Activated gamma-delta T cell treated with Interleukin-2 at 50 U/mL for 16 hours (primary cell): ENCODE data around the gene CCDC33.

Experiments used
- DNase-seq: peaks from one replicate; pipeline ENCODE4 v3.0.0-alpha.2; 2020

Gene CCDC33

DNA sequence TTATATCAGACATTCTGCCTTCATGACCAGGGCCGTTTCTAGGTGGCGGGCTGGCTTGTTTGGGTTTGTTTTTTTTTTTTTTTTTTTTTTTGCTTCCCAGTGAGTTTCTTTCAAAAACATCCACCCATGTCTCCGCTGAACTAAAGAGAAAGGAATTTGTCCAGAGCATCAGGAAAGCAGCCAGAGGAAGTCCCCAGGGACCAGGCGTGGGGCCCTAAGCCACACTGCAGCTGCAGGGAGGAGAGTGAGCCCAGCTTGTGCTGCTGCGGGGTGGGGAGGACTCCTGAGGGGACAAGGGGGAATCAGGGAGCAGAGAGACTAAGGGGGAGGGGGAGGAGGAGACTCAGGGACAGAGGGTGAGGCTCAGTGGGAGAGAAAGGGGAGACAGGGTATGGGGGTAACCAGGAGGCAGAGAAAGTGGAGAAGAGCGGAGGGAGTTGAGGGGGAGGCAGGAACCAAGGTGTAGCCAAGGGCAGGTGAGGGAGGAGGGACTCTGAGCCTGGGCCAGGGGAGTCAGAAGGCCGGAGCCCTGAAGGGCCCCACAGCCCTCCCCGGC, 81.8 kb downstream of the CCDC33 start:
- no peak for DNase-seq

DNA sequence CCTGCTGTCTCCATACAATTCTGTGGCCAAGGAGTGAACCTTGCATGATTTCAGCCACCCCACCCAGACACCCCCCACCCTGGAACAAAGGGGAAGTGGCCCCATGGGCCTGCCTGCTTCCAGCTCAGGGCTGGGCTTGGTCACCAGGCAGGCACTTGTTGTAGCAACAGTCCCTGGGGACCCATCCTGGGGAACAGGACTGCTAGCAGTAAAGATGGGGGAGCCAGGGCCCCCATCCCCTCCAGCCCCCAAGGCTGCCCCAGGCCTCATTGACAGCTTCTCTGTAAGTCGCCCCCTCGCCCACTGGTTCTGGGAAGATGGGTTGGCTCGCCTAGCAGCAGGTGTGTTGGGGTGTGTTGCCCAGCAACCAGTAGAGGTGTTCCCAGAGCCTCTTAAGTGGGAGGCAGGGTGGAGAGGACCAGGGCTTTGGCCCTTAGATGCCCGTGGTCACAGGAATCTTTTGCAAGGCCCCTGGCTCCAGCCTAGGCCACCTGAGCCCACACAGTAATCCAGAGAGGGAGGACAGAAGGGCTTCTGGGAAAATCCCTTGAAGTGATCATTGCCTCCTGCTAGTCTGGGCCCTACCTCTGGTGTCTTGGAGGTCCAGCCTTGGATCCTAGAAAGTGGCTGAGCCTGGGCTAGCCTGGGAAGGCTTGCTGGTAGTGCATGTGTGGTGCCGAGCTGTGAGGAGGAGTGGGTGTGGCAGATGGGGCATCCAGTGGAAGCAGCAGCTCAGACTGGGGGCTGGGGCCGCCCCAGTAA, 82.4 kb downstream of the CCDC33 start:
- DNase-seq: no peak

DNA sequence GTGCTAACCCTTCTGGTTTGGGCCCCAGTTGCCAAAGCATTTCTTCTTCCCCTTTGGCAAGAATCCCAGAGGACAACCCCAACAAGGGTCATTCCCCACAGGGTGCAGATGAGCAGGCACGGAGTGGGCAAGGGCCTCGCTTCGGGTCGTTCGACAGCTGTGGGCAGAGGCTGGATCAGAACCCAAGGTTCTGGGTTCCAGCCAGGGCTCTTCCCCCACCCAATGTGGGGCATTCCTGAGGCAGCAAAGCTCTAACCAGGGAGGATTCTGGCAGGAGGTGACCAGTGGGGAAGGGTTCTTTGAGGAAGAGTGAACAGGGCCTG, 83.0 kb downstream of the CCDC33 start:
- DNase-seq: no peak

DNA sequence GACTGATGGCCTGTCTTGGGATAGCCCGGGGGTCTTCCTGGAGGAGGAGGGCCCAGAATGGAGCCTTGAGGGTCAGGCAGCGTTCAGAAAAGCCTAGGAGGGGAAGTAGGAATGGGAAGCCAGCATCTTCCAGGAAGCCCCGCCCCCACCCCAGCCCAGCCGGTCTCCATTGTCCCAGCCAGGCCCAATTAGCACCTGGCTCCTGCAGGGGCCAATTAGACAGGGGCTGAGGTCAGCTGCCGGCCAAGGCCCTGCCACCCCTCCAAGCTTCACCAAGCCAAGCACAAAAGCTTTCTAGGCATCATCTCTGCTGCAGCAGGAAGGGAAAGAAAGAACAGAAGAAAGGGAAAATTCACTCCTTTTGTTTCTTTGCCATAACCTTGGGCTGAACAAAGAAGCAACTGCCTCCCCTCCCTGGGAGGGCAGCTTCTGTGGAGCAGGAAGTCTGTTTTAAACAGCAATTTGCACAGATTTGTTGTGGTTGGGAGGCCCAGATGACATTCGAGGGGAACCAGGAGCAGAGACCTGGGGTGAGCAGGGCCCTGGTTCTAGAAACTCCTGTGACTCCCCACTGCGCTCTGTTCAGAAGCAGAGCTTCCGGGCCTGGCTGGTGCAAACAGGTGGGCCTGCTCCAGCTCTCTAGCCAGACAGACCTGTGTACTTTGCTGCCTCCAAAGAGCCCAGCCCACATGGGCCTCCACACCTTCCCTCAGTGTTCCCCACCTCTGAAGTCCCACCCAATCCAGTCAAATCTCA, 83.6 kb downstream of the CCDC33 start:
- DNase-seq: no peak

DNA sequence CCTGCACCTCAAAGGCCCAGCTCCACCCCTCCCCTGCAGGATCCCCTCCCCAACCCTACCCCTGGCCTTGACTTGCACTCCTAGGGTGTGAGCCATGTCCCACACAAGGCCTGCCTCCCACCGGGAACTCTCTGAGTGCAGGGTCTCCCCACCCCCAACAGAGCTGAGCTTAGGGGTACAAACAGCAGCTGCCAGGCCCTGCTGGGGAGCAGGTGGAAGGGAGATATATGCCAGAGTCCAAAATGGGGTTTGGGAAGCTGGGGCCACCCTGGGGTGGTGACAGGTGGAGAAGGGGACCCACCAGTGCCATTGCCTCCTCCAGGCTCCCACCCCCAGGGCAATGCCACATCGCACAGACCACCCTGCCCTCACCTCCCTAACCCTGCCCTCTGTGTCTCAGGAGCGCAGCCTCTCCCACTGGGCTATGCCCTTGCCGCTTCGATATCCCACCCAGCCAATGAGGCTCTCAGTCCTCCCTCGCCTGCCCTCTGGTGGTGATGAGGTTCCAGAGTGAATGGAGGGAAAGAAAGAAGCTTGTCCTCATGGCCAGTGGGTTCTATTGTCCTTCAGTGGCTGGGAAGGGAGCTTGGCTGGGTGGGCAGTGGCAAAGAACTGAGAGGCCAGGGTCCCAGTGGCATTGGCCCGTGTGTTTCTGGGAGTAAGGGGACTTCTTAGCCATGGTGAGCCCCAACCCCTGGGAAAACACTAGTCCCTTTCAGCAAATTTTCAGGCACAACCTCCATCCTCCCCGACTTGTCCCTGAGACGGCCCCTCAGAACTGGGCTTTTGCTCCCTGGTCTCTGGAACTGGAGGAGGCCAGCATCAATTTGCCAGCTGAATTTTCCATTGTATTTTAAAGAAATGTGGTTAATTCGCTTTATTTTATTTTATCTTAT, 84.5 kb downstream of the CCDC33 start:
- peak; percentile 44 for DNase-seq

DNA sequence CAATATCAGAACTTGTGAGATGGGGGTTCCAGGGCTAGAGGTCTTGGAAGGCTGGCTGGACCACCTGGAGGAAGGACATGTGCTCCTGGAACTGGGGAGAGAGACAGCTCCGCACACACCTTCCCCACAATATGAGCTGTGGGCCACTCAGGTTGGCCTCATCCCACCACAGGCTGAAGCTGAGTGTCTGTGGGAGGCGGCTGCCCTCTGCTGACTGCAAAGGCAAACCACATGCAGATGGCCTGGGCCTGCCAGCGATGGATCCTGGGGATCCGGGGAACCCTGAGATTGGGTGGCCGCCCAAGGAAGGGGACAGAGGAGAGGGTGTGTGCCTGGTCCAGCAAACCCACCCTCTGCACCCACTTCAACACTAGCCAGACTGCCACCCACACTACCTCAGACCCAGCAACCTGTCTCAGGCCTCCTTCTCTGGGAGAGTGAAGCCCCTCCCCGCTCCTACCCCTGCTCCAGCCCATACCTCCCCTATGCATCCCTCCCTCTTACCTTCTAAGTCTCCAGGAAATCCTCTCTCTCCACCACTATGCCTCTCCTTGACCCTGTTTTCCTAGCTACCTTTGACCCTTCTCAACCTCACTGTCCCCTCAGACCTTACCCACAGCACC, 86.5 kb downstream of the CCDC33 start:
- peak; percentile 53 for DNase-seq

DNA sequence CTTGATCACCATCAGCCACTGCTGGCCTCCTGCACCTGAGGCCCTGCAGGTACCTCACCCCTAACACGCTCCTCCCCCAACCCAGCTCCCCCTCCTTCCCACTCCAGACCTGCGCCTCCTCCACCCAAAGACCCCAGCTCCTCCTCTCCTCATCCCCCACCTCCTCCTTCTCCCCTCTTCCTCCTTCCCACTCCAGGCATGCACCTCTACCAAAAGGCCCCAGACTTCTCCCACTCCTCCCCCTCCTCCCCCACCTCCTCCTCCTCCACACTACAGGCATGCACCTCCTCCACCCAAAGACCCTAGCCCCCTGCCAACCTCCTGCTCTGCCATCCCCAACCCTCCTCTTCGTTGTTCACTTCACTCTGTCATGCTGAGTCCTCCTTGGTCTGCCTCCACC, 88.6 kb downstream of the CCDC33 start:
- DNase-seq: no peak

DNA sequence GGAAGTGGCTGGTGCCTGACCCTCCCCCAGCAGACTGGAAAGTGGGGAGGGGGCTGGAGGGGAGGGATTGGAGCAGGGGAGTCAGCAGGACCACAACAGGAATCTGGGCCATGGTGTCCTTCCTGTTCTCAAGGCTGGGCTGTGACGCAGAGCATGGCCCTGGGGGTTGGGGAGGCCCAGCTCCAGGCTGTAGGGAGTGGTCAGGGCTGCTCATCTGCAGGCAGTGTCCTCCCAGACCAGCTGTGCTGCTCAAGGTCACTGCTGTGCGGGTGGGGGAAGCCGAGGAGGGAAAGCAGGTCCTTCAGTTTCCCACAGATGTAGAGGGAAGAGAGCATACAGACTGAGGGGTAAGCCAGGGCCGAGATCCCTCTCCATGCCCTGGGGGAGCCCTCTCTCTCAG, 90.6 kb downstream of the CCDC33 start:
- DNase-seq: no peak

DNA sequence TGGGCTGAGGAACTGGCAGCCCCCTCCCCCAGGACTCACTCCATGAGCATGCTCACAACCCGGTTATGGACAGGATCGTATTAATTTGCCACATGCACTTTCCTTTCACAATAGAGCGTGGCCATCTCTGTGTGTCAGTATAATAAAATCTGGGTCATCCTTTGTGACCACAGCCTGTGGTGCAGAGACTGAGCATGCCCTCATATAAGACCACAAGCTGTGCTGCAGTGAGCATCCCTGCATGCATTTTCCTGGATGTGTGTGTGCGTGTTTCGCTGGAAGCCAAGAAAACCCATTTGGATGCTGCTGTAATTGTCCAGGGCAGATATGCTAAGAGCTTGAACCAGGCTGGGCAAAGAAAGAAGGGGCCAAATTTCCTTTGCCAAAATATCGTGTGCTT, 91.6 kb downstream of the CCDC33 start:
- no peak for DNase-seq

DNA sequence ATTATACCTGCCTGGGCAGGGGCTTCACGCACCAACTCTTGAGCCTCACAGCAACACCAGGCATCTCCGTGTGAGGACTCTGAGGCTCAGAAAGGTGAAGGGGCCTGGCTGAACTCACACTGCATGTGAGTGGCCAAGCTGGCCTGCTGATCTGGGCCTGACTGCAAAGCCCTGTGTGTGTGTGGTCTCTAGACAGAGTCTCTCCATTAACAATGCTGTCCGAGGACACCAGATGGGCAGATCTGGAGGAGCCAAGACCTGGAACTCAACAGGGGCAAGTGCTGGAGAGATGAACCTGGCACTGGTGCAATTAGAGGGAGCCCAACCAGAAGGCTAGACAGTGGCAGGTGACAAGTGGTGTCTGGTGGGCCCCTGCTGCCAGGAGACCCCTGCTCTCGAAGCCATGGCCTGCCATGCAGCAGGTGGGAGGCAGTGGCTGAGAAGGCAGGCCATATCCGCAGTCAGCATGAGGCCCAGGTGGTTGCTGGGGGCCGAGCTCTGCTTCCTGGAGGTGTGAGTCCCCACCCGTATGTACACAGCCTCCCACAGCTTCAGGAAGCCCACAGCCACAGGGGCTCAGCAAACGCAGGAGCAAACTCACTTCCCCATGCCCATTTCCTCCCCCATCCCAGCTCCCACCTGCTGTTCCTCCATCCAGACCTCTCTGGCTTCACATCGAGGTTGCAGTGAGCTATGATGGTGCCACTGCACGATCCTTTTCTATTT, 92.4 kb downstream of the CCDC33 start:
- DNase-seq: no peak

DNA sequence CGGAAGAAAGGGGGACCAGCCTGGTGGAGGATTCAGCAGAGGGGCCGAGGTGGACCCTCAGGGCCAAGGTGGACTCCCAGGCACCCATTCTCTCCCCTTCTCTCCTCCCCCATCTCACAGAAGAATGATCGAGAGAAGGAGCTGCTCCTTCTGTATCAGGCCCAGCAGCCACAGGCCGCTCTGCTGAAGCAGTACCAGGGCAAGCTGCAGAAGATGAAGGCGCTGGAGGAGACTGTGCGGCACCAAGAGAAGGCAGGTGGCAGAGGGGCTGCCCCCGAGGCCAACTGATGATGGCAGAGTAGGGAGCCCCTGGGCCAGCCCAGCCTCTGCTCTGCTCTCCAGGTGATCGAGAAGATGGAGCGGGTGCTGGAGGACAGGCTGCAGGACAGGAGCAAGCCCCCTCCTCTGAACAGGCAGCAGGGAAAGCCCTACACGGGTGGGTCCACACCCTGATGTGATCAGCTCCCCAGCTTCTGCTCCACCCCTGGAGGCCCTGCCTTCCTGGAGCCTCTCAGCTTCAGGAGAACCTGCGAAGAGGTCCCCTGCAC, 94.8 kb downstream of the CCDC33 start:
- DNase-seq: no peak

DNA sequence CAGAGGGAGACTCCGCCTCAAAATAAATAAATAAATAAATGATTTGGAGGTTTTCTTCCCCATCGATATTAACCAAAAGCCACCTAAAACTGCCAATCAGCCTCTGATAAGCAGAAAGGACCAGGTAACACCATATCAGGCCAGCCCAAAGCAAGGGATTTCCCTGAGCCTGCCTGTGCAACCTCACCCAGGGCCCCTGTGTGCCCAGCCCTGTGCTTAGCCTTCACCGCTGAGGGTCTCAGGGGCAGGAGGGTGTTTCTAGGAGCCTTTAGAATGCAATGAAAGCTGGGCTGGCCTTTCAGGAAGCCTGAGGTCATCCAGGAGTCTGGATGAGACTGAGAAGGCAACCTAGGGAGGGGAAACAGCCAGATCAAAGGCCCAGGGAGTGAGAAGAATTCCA, 95.9 kb downstream of the CCDC33 start:
- DNase-seq: no peak

DNA sequence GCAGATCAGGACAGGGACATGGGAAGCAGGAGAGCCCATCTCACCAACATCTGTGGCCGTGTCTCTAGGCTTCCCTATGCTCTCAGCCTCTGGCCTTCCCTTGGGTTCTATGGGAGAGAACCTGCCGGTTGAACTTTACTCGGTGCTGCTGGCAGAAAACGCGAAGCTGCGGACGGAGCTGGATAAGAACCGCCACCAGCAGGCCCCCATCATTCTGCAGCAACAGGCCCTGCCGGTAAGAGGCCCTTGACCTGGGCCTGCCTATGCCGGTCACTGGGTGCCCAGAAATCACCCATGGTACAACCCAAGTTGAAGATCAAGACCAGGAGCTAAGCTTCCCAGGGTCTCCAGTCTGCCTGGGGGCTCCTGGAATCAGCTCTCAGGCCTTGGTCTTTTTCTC, 96.5 kb downstream of the CCDC33 start:
- DNase-seq: no peak

DNA sequence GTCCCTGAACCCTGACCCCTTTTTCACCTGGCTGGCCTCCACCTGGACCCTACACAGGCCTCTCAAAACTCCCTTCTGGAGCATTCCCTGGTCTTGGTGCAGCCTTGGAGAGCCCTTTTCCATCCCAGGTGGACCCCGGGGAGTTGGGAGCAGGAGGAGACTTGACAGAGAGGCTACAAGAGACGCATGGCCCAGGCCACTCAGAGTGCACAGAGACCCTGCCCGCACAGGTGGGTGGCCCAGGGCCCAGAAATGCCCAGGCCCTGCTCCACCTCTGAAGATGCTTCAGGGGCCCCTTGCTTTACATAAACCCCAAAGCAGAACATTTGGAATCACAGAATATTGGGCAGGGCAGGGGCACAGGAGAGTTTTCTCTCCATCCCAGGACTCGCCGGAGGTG, 97.0 kb downstream of the CCDC33 start:
- no peak for DNase-seq

DNA sequence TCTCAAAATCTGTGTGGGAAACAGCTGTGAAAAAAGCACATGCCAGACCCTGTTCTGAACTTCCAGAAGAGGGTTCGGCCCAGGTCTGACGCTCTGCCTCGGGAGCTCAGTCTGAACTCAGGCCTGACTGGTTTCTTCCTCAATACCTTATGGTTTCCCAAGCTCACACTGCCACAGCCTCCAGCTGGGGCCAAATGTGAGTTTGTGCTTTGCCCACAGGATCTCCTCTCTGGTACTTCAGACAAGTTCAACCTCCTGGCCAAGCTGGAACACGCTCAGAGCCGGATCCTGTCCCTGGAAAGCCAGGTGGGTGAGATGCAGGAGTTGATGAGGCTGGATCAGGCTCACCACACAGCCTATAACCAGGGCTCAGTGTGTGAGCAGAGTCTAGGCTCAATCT, 97.5 kb downstream of the CCDC33 start:
- no peak for DNase-seq

DNA sequence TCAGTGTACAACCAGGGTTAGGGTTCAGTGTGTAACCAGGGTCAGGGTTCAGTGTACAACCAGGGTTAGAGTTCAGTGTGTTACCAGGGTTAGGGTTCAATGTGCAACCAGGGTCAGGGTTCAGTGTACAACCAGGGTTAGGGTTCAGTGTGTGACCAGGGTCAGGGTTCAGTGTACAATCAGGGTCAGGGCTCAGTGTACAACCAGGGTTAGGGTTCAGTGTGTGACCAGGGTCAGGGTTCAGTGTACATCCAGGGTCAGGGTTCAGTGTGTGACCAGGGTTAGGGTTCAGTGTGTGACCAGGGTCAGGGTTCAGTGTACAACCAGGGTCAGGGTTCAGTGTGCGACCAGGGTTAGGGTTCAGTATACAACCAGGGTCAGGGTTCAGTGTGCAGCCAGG, 98.0 kb downstream of the CCDC33 start:
- no peak for DNase-seq

DNA sequence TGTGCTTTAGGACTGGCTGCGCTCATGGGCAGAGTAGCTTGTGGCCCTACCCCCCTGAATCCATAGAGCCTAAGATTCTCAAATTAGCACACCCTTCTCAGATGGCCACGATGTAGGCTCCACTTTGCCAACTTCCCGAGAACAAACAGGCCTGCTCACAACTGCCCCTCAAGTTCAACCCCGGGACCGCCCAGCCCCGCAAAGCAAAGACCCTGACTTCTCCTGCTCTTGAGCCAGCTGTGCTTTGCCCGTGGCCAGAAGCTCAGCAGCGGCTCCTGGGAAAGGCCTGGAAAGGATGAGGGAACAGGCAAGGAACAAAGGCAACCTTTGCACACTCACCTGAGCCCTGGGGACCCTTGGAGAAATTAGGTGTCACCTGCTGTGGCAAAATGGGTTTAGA, 99.3 kb downstream of the CCDC33 start:
- DNase-seq: no peak

DNA sequence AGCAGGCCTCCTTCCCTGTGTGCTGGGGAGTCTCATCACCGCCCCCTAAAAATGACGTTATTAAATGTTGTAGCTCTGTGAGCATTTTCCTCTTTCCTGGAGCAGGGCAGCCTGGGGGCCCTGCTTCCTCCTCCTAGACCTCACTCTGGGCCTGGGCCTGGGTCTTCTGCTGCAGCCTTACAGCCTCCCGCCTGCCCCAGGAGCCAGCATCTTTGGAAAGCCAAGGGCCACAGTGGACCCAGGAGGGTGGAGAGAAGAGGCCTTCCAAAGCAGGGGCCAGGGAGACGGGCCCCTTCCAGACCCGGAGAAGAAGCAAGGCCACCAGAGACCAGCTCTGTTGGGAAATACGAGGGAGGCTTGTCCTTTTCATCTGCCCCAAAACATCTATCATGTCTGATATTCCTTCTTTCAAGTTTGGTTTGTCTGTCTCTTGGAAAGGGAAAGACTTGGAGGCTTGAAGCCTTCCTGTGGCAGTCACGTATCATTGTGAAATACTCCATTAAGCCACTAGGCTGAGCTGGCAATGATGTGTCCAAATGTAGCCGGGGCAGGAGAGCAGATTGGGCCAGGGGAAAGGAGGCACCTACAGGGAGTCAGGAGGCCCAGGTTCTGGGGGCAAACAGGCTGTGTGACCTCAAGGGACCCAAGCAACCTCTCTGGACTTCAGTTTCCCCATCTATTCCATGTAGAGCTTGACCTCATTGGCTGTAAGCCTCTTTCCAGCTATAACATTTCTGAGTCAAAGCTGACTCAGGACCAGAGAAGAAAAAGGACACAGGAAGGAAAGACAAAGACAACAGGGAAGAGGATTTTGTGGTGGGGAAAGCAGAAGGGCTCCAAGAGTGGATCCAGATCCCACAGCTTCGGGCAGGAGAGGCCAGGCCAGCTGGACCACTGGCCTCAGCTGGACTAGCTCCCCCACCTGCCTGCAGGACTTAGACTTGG, 100.2 kb downstream of the CCDC33 start:
- no peak for DNase-seq

DNA sequence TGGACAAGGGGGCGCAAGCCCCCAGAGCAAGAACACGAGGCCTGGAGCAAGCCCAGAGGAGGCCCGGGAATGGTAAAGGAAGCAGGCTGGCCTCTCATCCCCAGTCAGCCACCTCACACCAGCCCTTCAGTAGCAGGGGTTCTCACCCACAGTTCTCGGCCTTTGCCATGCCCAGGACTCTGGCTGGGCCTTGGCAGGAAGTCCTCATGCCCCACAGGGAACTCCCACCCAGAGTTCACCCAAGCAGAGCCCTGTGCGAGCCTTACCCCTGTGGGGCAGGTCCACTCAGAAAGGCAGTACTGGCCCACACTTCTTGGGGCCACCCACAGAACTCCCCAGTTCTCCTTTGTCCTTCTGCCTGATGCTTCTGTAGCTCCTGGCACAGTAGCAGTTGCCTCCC, 101.0 kb downstream of the CCDC33 start:
- no peak for DNase-seq

DNA sequence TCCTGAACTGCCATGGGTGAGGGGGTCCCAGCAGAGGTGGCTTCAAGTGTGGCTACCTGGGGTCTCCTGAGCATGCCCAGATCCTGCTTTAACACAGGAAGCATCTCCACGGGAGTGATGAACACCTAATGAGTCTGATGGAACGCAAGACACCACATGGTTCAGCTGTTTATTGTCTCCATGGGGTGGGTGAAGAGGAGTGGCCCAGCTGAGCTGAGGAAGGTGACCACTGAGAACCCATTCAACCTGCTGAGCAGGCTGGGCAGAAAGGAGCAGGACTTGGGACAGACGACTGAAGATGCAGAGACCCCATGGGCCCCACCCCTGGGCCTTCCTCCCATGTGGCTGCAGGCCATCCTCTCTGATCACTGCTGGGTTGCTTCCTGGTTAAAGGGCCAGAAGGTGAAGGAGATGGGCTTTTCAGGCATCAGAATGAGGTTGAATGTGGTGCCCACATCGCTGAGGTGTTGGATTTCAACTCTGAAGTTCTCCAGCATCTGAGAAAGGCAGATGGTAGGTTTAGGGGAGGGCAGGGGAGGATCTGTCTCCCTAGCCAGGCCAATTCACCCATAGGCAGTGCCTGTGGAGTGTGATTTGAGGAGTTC, 101.6 kb downstream of the CCDC33 start:
- no peak for DNase-seq
